IMR-90 (cell line): ENCODE results near the gene JMJD1C. TPM values are rescaled to one million over a fixed set of nuclear protein-coding genes. Genes with fewer than 3 reads are reported as not detected.

ENCODE experiments used
- ATAC-seq: fragments of 200-7000 bp; cut with Tn5 transposase; 2 replicates; pipeline ENCODE4 v1.9.1; 2020; ENCODE audit warnings: low read depth, mild to moderate bottlenecking, moderate library complexity
- BruUV-seq: library from RNA; stranded (reverse); fragments of 400-500 nt; replicated peaks from 2 replicates; lab custom pipeline; 2021; lab: Mats Ljungman, UMichigan
- CTCF ChIA-PET: fragments of 300-600 bp; formaldehyde crosslinking; extraction: SDS; loops from one replicate; lab custom pipeline; 2021; ENCODE audit warnings: antibody characterized with exemption; lab: Yijun Ruan, JAX
- POLR2A ChIA-PET: fragments of 300-600 bp; sonication (Branson Sonifier 250); formaldehyde crosslinking; loops from one replicate; lab custom pipeline; 2022; ENCODE audit warnings: antibody characterized with exemption; ENCODE audit not compliant: unreplicated experiment; lab: Charles Lee
- DNase-seq: peaks from one replicate; pipeline ENCODE4 v3.0.0; 2013
- H2AFZ ChIP-seq: replicated peaks from 2 replicates; pipeline ENCODE3; 2013; ENCODE audit warnings: low read length, mild to moderate bottlenecking; ENCODE audit not compliant: poor library complexity
- H2AK5ac ChIP-seq: 2 replicates; pipeline ENCODE4 v1.6.1; 2013; ENCODE audit warnings: low read depth, low read length, inconsistent platforms
- H2AK9ac ChIP-seq: replicated peaks from 2 replicates; pipeline ENCODE3; 2013; ENCODE audit warnings: mild to moderate bottlenecking, low read depth, low read length, moderate library complexity; ENCODE audit not compliant: poor library complexity
- H2BK120ac ChIP-seq: 2 replicates; pipeline ENCODE4 v1.6.1; 2013; ENCODE audit warnings: low read depth, low read length, inconsistent platforms
- H2BK15ac ChIP-seq: 3 replicates; pipeline ENCODE4 v1.6.1; 2013; ENCODE audit warnings: low read depth, low read length, inconsistent platforms
- H2BK20ac ChIP-seq: 2 replicates; pipeline ENCODE4 v1.6.1; 2013; ENCODE audit warnings: low read depth, mild to moderate bottlenecking, inconsistent platforms, low read length, moderate library complexity
- H2BK5ac ChIP-seq: 2 replicates; pipeline ENCODE4 v1.6.1; 2013; ENCODE audit warnings: mild to moderate bottlenecking, low read depth, low read length, inconsistent platforms; ENCODE audit not compliant: poor library complexity, severe bottlenecking
- H3K14ac ChIP-seq: replicated peaks from 2 replicates; pipeline ENCODE4 v1.6.1; 2013; ENCODE audit warnings: low read depth, low read length, inconsistent platforms
- H3K18ac ChIP-seq: 2 replicates; pipeline ENCODE4 v1.6.1; 2013; ENCODE audit warnings: low read depth, low read length, control low read depth
- H3K23ac ChIP-seq: 2 replicates; pipeline ENCODE4 v1.6.1; 2013; ENCODE audit warnings: low read depth, low read length, inconsistent platforms
- H3K27ac ChIP-seq: 2 replicates; pipeline ENCODE4 v1.5.1; 2013; ENCODE audit warnings: mild to moderate bottlenecking, control low read depth, low read length; ENCODE audit not compliant: insufficient read depth
- H3K27me3 ChIP-seq: 2 replicates; pipeline ENCODE4 v1.6.1; 2013; ENCODE audit warnings: low read length; ENCODE audit not compliant: control insufficient read depth, insufficient read depth
- H3K36me3 ChIP-seq: 2 replicates; pipeline ENCODE4 v1.6.1; 2013; ENCODE audit warnings: low read length, mixed read lengths; ENCODE audit not compliant: control insufficient read depth, insufficient read depth
- H3K4ac ChIP-seq: 2 replicates; pipeline ENCODE4 v1.6.1; 2013; ENCODE audit warnings: low read depth, low read length, inconsistent platforms
- H3K4me1 ChIP-seq: 2 replicates; pipeline ENCODE4 v1.6.1; 2013; ENCODE audit warnings: low read length, mixed read lengths; ENCODE audit not compliant: control insufficient read depth, insufficient read depth
- H3K4me2 ChIP-seq: 2 replicates; pipeline ENCODE4 v1.6.1; 2013; ENCODE audit warnings: low read depth, mild to moderate bottlenecking, control low read depth, low read length, moderate library complexity
- H3K4me3 ChIP-seq: 2 replicates; pipeline ENCODE4 v1.5.1; 2013; ENCODE audit warnings: low read depth, mild to moderate bottlenecking, control low read depth, low read length, moderate library complexity; ENCODE audit not compliant: insufficient read depth
- H3K56ac ChIP-seq: 2 replicates; pipeline ENCODE4 v1.6.1; 2013; ENCODE audit warnings: low read length, inconsistent platforms; ENCODE audit not compliant: insufficient read depth; ENCODE audit errors: extremely low read depth
- H3K79me1 ChIP-seq, 2 experiments: 2 replicates each; pipeline ENCODE4 v1.6.1; 2013; ENCODE audit warnings: low read length in 2 of 2, inconsistent platforms in 1 of 2, low read depth in 1 of 2
- H3K9ac ChIP-seq: 2 replicates; pipeline ENCODE4 v1.6.1; 2013; ENCODE audit warnings: low read depth, low read length, control low read depth
- H3K9me1 ChIP-seq: 2 replicates; pipeline ENCODE4 v1.6.1; 2013; ENCODE audit warnings: low read length, inconsistent platforms; ENCODE audit not compliant: insufficient read depth
- H3K9me3 ChIP-seq: 2 replicates; pipeline ENCODE4 v1.6.1; 2013; ENCODE audit warnings: low read length; ENCODE audit not compliant: control insufficient read depth, insufficient read depth
- H4K20me1 ChIP-seq: 2 replicates; pipeline ENCODE4 v1.6.1; 2013; ENCODE audit warnings: low read length, inconsistent platforms; ENCODE audit not compliant: insufficient read depth
- H4K5ac ChIP-seq: 2 replicates; pipeline ENCODE4 v1.6.1; 2013; ENCODE audit warnings: mild to moderate bottlenecking, low read depth, low read length, control low read depth
- H4K8ac ChIP-seq, 2 experiments: 2 replicates each; pipeline ENCODE4 v1.6.1; 2013; ENCODE audit warnings: low read depth in 2 of 2, low read length in 2 of 2, control low read depth in 1 of 2, inconsistent platforms in 1 of 2
- H4K91ac ChIP-seq: 2 replicates; pipeline ENCODE4 v1.6.1; 2013; ENCODE audit warnings: low read depth, low read length, inconsistent platforms; ENCODE audit not compliant: insufficient read depth
- BHLHE40 ChIP-seq: fragments of 150-350 bp; IDR thresholded peaks from 2 replicates; pipeline ENCODE4 v1.6.1; 2016; ENCODE audit warnings: mild to moderate bottlenecking, low read depth, low read length
- RFX5 ChIP-seq: IDR thresholded peaks from 2 replicates; pipeline ENCODE4 v1.8.0; 2012; ENCODE audit warnings: low read depth, mild to moderate bottlenecking, low read length, moderate library complexity
- SMC3 ChIP-seq: fragments of 150-350 bp; IDR thresholded peaks from 2 replicates; pipeline ENCODE4 v1.6.1; 2016; ENCODE audit warnings: low read depth, mild to moderate bottlenecking, antibody characterized with exemption, low read length, moderate library complexity
- USF2 ChIP-seq: fragments of 150-350 bp; IDR thresholded peaks from 2 replicates; pipeline ENCODE4 v1.6.1; 2017; ENCODE audit warnings: mild to moderate bottlenecking, antibody characterized with exemption, low read length, low read depth
- WGBS, 2 experiments: methylation state at CpG; one replicate each; pipeline versions ENCODE4 v1.1.5 to v1.1.7; 2013; ENCODE audit warnings: missing lambda C conversion rate in 2 of 2; ENCODE audit not compliant: insufficient read length in 1 of 2; ENCODE audit errors: extremely low coverage in 2 of 2; 5-methylcytosine and 5-hydroxymethylcytosine counted together
- dilution Hi-C: fragments of 300-500 bp; cut with HindIII; formaldehyde crosslinking; loops from one replicate; pipeline ENCODE4 v1.14.3; 2018; ENCODE audit warnings: low sequenced_read_pairs; ENCODE audit not compliant: unreplicated experiment
- in situ Hi-C: fragments of 300-500 bp; cut with MboI; formaldehyde crosslinking; loops from 3 replicates; pipeline ENCODE4 v1.14.3; 2019; ENCODE audit warnings: low sequenced_read_pairs, inconsistent platforms, mixed read lengths
- intact Hi-C: fragments of 100-400 bp; cut with micrococcal nuclease; formaldehyde crosslinking; loops from 2 replicates; pipeline ENCODE4 v1.10.0; 2022
- polyA plus RNA-seq, 3 experiments: library from polyadenylated mRNA; depleted of rRNA; stranded (reverse); fragments of >200 nt; gene quantifications; 2 replicates each; pipeline ENCODE4 v1.2.3, GENCODE V29; 2012; ENCODE audit warnings: low replicate concordance in 1 of 3
- total RNA-seq: library from RNA; depleted of rRNA; stranded (reverse); fragments of >200 nt; gene quantifications from 2 replicates; pipeline ENCODE4 v1.2.3, GENCODE V29; 2012

The JMJD1C gene
- total and polyA plus RNA-seq, 2 of the 4 experiments (the other 2 are of a cell fraction): 15.6 to 96.8 TPM

GRCh38 chr10:63320683-63321082 lies 145.1 kb downstream of the JMJD1C start:
- Histone ChIP-seq H3K9ac (no peak overlapping the region), H3K27me3 (no peaks in the 10 kb centered on the region), H3K79me1 (peaks cover 27 to 47% of the 10 kb centered on the region in 2 experiments), H3K4ac (no peak overlapping the region), H3K18ac (no peak overlapping the region), H3K4me1 (no peaks in the 10 kb centered on the region), H4K8ac (no peak overlapping the region), H3K27ac (no peak overlapping the region), H2BK120ac (no peak overlapping the region), H3K4me2 (no peak overlapping the region), H3K4me3 (no peak overlapping the region), H2BK5ac (no peak overlapping the region), H2AK9ac (no peak overlapping the region), H3K36me3 (peaks cover 2% of the 10 kb centered on the region; the same call in 1 of the 2 replicates), H4K20me1 (no peaks in the 10 kb centered on the region; the same call in 1 of the 2 replicates), H2AK5ac (no peak overlapping the region), H3K23ac (no peak overlapping the region), H3K56ac (no peak overlapping the region), H3K14ac (no peak overlapping the region), H3K9me1 (peaks cover 5% of the 10 kb centered on the region; the same call in 1 of the 2 replicates), H3K9me3 (no peaks in the 10 kb centered on the region), H4K91ac (no peak overlapping the region), H2AFZ (no peak overlapping the region), H4K5ac (no peak overlapping the region), H2BK20ac (no peak overlapping the region), H2BK15ac (no peak overlapping the region)
- no peak for DNase-seq
- intact Hi-C loops: no loop called here
- BruUV-seq: no TSS peak
- dilution Hi-C loops: no loop called here
- in situ Hi-C loops: no loop called here
- no peak for ATAC-seq
- no CpG with 5 or more reads among the region's 1 CpG for WGBS, 2 experiments
- no peak for TF ChIP-seq BHLHE40
- no peak for TF ChIP-seq USF2
- TF ChIP-seq SMC3: no peak
- TF ChIP-seq RFX5: no peak
- POLR2A ChIA-PET: no interaction called here
- CTCF ChIA-PET: no interaction called here
